ENCODE results near the gene BLOC1S1. TPM values are rescaled to one million over a fixed set of nuclear protein-coding genes. Genes with fewer than 3 reads are reported as not detected.

The BLOC1S1 gene
- polyA plus RNA-seq, 1 donor = 103 TPM

GRCh38 chr12:55694651-55695050 lies 21.2 kb upstream of the BLOC1S1 start:
- DNase-seq (ENCODE audit: low read depth) = no peak

- no peak for DNase-seq (ENCODE audit: low read depth)
Measured at GRCh38 chr12:55695349-55695748, 20.5 kb upstream of the BLOC1S1 start.

GRCh38 chr12:55696141-55696540 lies 19.7 kb upstream of the BLOC1S1 start:
- no peak for DNase-seq (ENCODE audit: low read depth)

GRCh38 chr12:55696796-55697462 lies 18.9 kb upstream of the BLOC1S1 start:
- DNase-seq (ENCODE audit: low read depth) = no peak

- DNase-seq (ENCODE audit: low read depth) = no peak
Measured at GRCh38 chr12:55697686-55698085, 18.2 kb upstream of the BLOC1S1 start.

- DNase-seq (ENCODE audit: low read depth) = no peak
Measured at GRCh38 chr12:55698241-55698955, 17.4 kb upstream of the BLOC1S1 start.

GRCh38 chr12:55698965-55699364 lies 16.9 kb upstream of the BLOC1S1 start:
- DNase-seq (ENCODE audit: low read depth) = no peak

- DNase-seq (ENCODE audit: low read depth) = no peak
Measured at GRCh38 chr12:55699471-55700055, 16.3 kb upstream of the BLOC1S1 start.

- no peak for DNase-seq (ENCODE audit: low read depth)
Measured at GRCh38 chr12:55700255-55701018, 15.4 kb upstream of the BLOC1S1 start.

GRCh38 chr12:55702861-55703260 lies 13.0 kb upstream of the BLOC1S1 start:
- no peak for DNase-seq (ENCODE audit: low read depth)

- DNase-seq (ENCODE audit: low read depth) = no peak
Measured at GRCh38 chr12:55703288-55703687, 12.6 kb upstream of the BLOC1S1 start.

GRCh38 chr12:55703901-55704761 lies 11.7 kb upstream of the BLOC1S1 start:
- DNase-seq (ENCODE audit: low read depth) = no peak

- DNase-seq (ENCODE audit: low read depth) = no peak
Measured at GRCh38 chr12:55704824-55705718, 10.8 kb upstream of the BLOC1S1 start.

- no peak for DNase-seq (ENCODE audit: low read depth)
Measured at GRCh38 chr12:55705782-55706402, 10.0 kb upstream of the BLOC1S1 start.

- DNase-seq (ENCODE audit: low read depth) = no peak
Measured at GRCh38 chr12:55706568-55707218, 9.2 kb upstream of the BLOC1S1 start.

- no peak for DNase-seq (ENCODE audit: low read depth)
Measured at GRCh38 chr12:55707219-55707671, 8.6 kb upstream of the BLOC1S1 start.

- no peak for DNase-seq (ENCODE audit: low read depth)
Measured at GRCh38 chr12:55707841-55708694, 7.8 kb upstream of the BLOC1S1 start, which contains the start of gene ITGA7. ITGA7 (minus strand) TSS chr12:55707904; CDS start chr12:55707682, 222 bp downstream.

- no peak for DNase-seq (ENCODE audit: low read depth)
Measured at GRCh38 chr12:55708695-55709233, 7.1 kb upstream of the BLOC1S1 start.

Data from forelimb muscle (tissue), 1 donor.